HepG2 (cell line): ENCODE measurements around the gene OBSL1. TPM values are rescaled to one million over a fixed set of nuclear protein-coding genes. Genes with fewer than 3 reads are reported as not detected.

ENCODE experiments used
- EHMT2 ChIP-seq: fragments of 200-600 bp; sonication (generic); IDR thresholded peaks from 2 replicates; pipeline ENCODE4 v1.7.0; 2017; ENCODE audit warnings: antibody characterized with exemption, low read depth, low read length, borderline replicate concordance
- FOXK1 ChIP-seq: sonication (generic); formaldehyde crosslinking; IDR thresholded peaks from 2 replicates; pipeline ENCODE4 v1.4.0; 2020; ENCODE audit warnings: low read depth, missing genetic modification reagents, borderline replicate concordance
- NCOA2 ChIP-seq: sonication (generic); formaldehyde crosslinking; IDR thresholded peaks from 2 replicates; pipeline ENCODE4 v1.8.0; 2022; ENCODE audit warnings: inconsistent platforms
- PAWR ChIP-seq: sonication (generic); formaldehyde crosslinking; IDR thresholded peaks from 2 replicates; pipeline ENCODE4 v1.4.0; 2020; ENCODE audit warnings: missing genetic modification reagents, mild to moderate bottlenecking, borderline replicate concordance
- PHF20 ChIP-seq: sonication (generic); formaldehyde crosslinking; IDR thresholded peaks from 2 replicates; pipeline ENCODE4 v1.5.0; 2020; ENCODE audit warnings: mild to moderate bottlenecking, missing genetic modification reagents
- PRMT3 ChIP-seq: sonication (generic); formaldehyde crosslinking; IDR thresholded peaks from 2 replicates; pipeline ENCODE4 v1.8.1; 2022; ENCODE audit warnings: low read depth, mild to moderate bottlenecking, moderate library complexity, missing genetic modification reagents, borderline replicate concordance
- ZKSCAN1 ChIP-seq: fragments of 150-350 bp; IDR thresholded peaks from 2 replicates; pipeline ENCODE4 v1.6.1; 2014; ENCODE audit warnings: low read length
- ZNF607 ChIP-seq: sonication (generic); formaldehyde crosslinking; IDR thresholded peaks from 2 replicates; pipeline ENCODE4 v1.5.1; 2020; ENCODE audit warnings: missing genetic modification reagents, mild to moderate bottlenecking, borderline replicate concordance
- ZNF615 ChIP-seq: sonication (generic); formaldehyde crosslinking; IDR thresholded peaks from 2 replicates; pipeline ENCODE4 v1.5.0; 2020; ENCODE audit warnings: mild to moderate bottlenecking, missing genetic modification reagents, borderline replicate concordance
- ZNF660 ChIP-seq: sonication (generic); formaldehyde crosslinking; IDR thresholded peaks from 2 replicates; pipeline ENCODE4 v1.5.1; 2020; ENCODE audit warnings: mild to moderate bottlenecking, low read depth, missing genetic modification reagents, borderline replicate concordance
- ZNF674 ChIP-seq: sonication (generic); formaldehyde crosslinking; IDR thresholded peaks from 2 replicates; pipeline ENCODE4 v1.5.0; 2020; ENCODE audit warnings: low read depth, mild to moderate bottlenecking, missing genetic modification reagents
- ZNF879 ChIP-seq: sonication (generic); formaldehyde crosslinking; IDR thresholded peaks from 2 replicates; pipeline ENCODE4 v1.8.1; 2023; ENCODE audit warnings: missing genetic modification reagents
- polyA plus RNA-seq, 8 experiments: library from polyadenylated mRNA; depleted of rRNA in 3 of 8; stranded (reverse) in 7 of 8; unstranded in 1 of 8; fragments of >200 nt; fragmentation: Illumina TruSeq in 4 of 8; extraction: Trizol in 4 of 8; gene quantifications; 2 replicates each; pipeline versions ENCODE4 v1.2.1 to v1.2.3, GENCODE V29; 2011 to 2016; ENCODE audit warnings: low read depth in 4 of 8, missing spikeins in 1 of 8, mixed read lengths in 1 of 8; ENCODE audit not compliant: insufficient read depth in 1 of 8
- total RNA-seq, 5 experiments: library from RNA; depleted of rRNA; stranded (reverse); fragments of >200 nt; fragmentation: Illumina TruSeq; extraction: Trizol; gene quantifications; 2 replicates each; pipeline ENCODE4 v1.2.3, GENCODE V29; 2016; ENCODE audit warnings: low read depth in 1 of 5
- TF ChIP-seq, protein P1 (sequence below): sonication (generic); formaldehyde crosslinking; IDR thresholded peaks from 2 replicates; pipeline ENCODE4 v1.5.1; 2020; ENCODE audit warnings: missing genetic modification reagents, mild to moderate bottlenecking, borderline replicate concordance
- TF ChIP-seq, protein P2 (sequence below): sonication (generic); formaldehyde crosslinking; IDR thresholded peaks from 2 replicates; pipeline ENCODE4 v1.4.0; 2020; ENCODE audit warnings: missing genetic modification reagents
- TF ChIP-seq, protein P3 (sequence below): sonication (generic); formaldehyde crosslinking; IDR thresholded peaks from 2 replicates; pipeline ENCODE4 v1.5.0; 2020; ENCODE audit warnings: mild to moderate bottlenecking, missing genetic modification reagents, borderline replicate concordance
- TF ChIP-seq, protein P4 (sequence below): sonication (generic); formaldehyde crosslinking; IDR thresholded peaks from 2 replicates; pipeline ENCODE4 v1.9.0; 2021; ENCODE audit warnings: missing genetic modification reagents, borderline replicate concordance

Gene OBSL1
- total and polyA plus RNA-seq, 2 of the 13 experiments (the other 11 are each of a cell fraction or from before 2014, with no cell fraction given), result 86.7 to 218 TPM

DNA sequence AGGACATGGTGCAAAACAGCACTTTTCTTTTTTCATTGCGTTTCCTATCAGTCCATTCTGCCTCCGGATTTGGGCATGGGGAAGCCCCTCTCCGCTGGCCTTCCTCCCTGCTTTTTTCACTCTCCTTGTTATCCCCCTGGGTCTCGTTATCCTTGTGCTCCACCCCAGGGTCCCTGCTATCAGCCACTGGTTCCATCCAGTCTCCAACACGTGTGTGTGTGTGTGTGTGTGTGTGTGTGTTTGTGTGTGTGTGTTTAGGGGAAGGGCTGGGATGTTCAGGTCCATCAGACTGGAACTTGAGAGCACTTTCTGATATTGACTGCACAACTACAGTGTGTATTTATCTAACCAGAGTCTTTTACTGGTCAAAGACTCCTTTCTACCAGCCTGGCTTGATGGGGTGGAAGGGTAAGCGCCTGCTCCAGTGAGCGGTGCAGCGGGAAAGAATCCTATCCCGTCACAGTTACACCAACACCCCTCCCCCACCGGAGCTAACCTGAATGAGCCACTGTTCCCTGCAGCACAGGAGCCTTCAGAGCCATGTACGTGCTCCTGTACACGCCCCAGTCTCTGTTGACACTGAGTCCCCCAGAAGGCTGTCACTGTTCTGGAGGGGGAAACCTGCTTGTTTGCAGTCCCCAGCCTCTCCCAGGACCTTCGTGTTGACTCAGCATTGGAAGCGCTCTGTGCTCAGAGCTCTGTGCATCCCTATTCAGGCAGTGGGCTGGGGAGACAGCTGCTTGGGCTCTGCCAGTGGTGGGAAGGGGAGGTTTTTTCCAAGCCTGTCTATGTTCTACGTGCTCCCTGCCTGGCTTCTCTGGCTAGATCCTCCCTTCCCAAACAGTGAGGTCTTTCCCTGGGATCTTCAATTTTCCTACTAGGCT, 5.4 kb upstream of the OBSL1 start (continued):
- TF ChIP-seq, protein P1, sequence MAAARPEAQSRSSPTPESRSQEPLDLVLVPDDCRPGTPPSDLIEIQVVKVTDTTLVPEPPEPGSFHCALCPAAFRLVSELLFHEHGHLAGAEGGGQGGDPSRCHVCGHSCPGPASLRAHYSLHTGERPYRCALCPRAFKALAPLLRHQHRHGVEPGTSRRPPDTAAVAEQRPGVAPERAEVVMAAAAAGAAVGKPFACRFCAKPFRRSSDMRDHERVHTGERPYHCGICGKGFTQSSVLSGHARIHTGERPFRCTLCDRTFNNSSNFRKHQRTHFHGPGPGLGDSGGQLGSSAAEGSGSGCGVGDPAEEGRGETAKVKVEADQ (CRISPR knock-in tag), result peak; percentile 87
- TF ChIP-seq, protein P2, sequence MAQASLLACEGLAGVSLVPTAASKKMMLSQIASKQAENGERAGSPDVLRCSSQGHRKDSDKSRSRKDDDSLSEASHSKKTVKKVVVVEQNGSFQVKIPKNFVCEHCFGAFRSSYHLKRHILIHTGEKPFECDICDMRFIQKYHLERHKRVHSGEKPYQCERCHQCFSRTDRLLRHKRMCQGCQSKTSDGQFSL (CRISPR knock-in tag), result 0 out of 2 replicates have a peak, but pooled peaks have one; percentile 66
- TF ChIP-seq ZNF879 (CRISPR knock-in tag) (no peak), FOXK1 (CRISPR knock-in tag) (peak; percentile 92), ZKSCAN1 (peak; percentile 74; the same call in 1 of the 2 replicates), ZNF615 (CRISPR knock-in tag) (peak; percentile 52; the same call in 1 of the 2 replicates), ZNF674 (CRISPR knock-in tag) (no peak), PHF20 (no peak), ZNF660 (CRISPR knock-in tag) (no peak), EHMT2 (peak; percentile 31; the same call in 1 of the 2 replicates), PAWR (CRISPR knock-in tag) (peak; percentile 72; the same call in 1 of the 2 replicates), ZNF607 (CRISPR knock-in tag) (peak; percentile 94), NCOA2 (CRISPR knock-in tag) (peak; percentile 90), PRMT3 (CRISPR knock-in tag) (no peak)
- TF ChIP-seq, protein P3, sequence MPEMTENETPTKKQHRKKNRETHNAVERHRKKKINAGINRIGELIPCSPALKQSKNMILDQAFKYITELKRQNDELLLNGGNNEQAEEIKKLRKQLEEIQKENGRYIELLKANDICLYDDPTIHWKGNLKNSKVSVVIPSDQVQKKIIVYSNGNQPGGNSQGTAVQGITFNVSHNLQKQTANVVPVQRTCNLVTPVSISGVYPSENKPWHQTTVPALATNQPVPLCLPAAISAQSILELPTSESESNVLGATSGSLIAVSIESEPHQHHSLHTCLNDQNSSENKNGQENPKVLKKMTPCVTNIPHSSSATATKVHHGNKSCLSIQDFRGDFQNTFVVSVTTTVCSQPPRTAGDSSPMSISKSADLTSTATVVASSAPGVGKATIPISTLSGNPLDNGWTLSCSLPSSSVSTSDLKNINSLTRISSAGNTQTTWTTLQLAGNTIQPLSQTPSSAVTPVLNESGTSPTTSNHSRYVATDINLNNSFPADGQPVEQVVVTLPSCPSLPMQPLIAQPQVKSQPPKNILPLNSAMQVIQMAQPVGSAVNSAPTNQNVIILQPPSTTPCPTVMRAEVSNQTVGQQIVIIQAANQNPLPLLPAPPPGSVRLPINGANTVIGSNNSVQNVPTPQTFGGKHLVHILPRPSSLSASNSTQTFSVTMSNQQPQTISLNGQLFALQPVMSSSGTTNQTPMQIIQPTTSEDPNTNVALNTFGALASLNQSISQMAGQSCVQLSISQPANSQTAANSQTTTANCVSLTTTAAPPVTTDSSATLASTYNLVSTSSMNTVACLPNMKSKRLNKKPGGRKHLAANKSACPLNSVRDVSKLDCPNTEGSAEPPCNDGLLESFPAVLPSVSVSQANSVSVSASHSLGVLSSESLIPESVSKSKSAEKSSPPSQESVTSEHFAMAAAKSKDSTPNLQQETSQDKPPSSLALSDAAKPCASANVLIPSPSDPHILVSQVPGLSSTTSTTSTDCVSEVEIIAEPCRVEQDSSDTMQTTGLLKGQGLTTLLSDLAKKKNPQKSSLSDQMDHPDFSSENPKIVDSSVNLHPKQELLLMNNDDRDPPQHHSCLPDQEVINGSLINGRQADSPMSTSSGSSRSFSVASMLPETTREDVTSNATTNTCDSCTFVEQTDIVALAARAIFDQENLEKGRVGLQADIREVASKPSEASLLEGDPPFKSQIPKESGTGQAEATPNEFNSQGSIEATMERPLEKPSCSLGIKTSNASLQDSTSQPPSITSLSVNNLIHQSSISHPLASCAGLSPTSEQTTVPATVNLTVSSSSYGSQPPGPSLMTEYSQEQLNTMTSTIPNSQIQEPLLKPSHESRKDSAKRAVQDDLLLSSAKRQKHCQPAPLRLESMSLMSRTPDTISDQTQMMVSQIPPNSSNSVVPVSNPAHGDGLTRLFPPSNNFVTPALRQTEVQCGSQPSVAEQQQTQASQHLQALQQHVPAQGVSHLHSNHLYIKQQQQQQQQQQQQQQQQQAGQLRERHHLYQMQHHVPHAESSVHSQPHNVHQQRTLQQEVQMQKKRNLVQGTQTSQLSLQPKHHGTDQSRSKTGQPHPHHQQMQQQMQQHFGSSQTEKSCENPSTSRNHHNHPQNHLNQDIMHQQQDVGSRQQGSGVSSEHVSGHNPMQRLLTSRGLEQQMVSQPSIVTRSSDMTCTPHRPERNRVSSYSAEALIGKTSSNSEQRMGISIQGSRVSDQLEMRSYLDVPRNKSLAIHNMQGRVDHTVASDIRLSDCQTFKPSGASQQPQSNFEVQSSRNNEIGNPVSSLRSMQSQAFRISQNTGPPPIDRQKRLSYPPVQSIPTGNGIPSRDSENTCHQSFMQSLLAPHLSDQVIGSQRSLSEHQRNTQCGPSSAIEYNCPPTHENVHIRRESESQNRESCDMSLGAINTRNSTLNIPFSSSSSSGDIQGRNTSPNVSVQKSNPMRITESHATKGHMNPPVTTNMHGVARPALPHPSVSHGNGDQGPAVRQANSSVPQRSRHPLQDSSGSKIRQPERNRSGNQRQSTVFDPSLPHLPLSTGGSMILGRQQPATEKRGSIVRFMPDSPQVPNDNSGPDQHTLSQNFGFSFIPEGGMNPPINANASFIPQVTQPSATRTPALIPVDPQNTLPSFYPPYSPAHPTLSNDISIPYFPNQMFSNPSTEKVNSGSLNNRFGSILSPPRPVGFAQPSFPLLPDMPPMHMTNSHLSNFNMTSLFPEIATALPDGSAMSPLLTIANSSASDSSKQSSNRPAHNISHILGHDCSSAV (CRISPR knock-in tag), result 0 out of 2 replicates have a peak, but pooled peaks have one; percentile 68
- TF ChIP-seq, protein P4, sequence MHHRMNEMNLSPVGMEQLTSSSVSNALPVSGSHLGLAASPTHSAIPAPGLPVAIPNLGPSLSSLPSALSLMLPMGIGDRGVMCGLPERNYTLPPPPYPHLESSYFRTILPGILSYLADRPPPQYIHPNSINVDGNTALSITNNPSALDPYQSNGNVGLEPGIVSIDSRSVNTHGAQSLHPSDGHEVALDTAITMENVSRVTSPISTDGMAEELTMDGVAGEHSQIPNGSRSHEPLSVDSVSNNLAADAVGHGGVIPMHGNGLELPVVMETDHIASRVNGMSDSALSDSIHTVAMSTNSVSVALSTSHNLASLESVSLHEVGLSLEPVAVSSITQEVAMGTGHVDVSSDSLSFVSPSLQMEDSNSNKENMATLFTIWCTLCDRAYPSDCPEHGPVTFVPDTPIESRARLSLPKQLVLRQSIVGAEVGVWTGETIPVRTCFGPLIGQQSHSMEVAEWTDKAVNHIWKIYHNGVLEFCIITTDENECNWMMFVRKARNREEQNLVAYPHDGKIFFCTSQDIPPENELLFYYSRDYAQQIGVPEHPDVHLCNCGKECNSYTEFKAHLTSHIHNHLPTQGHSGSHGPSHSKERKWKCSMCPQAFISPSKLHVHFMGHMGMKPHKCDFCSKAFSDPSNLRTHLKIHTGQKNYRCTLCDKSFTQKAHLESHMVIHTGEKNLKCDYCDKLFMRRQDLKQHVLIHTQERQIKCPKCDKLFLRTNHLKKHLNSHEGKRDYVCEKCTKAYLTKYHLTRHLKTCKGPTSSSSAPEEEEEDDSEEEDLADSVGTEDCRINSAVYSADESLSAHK, result no peak
